Suprapubic skin (tissue), 4 donors: ENCODE data around the gene OS9.
"Not testable (repeated sequence)": the region's sequence is repeated elsewhere in the genome, so short reads cannot be mapped to it uniquely, and the experiment has no call there.

Experiments
- CTCF ChIP-seq, 2 donors: fragments of 200-600 bp in 1 of 2; fragments of 450-650 bp in 1 of 2; sonication (generic) in 1 of 2; IDR thresholded peaks; one replicate each; pipeline ENCODE4 v1.5.1; 2016 to 2019; ENCODE audit warnings: antibody characterized with exemption in 2 of 2, mild to moderate bottlenecking in 1 of 2, moderate library complexity in 1 of 2
- EP300 ChIP-seq: sonication (generic); formaldehyde crosslinking; IDR thresholded peaks from one replicate; pipeline ENCODE4 v1.6.1; 2017; ENCODE audit warnings: antibody characterized with exemption
- POLR2A ChIP-seq, 2 donors: fragments of 450-650 bp; IDR thresholded peaks; one replicate each; pipeline ENCODE4 v1.6.1; 2017; ENCODE audit warnings: antibody characterized with exemption in 2 of 2, mild to moderate bottlenecking in 2 of 2, moderate library complexity in 2 of 2
- POLR2AphosphoS5 ChIP-seq, 3 donors: sonication (generic); formaldehyde crosslinking; IDR thresholded peaks; one replicate each; pipeline ENCODE4 v1.6.1; 2017; ENCODE audit warnings: antibody characterized with exemption in 3 of 3

GRCh38 chr12:57677947-57678346, 16.0 kb upstream of the OS9 start:
- TF ChIP-seq CTCF (IDR thresholded peaks at IDR 0.05); POLR2A (IDR thresholded peaks at IDR 0.05); POLR2AphosphoS5 (IDR thresholded peaks at IDR 0.05); EP300: not testable (repeated sequence)
